Mesothelial cell of epicardium (in vitro differentiated cells): Measurements from ENCODE around the gene B3GALT5. TPM values are rescaled to one million over a fixed set of nuclear protein-coding genes. Genes with fewer than 3 reads are reported as not detected.

Source experiments
- DNase-seq, 2 experiments: peaks; one replicate each; pipeline ENCODE4 v3.0.0; 2021; ENCODE audit warnings: low spot score in 2 of 2; ENCODE audit not compliant: unreplicated experiment in 2 of 2
- H3K27ac Mint-ChIP-seq: 2 replicates; pipeline ENCODE4 v1.8.0; 2021; ENCODE audit warnings: mixed read lengths
- H3K27me3 Mint-ChIP-seq: 2 replicates; pipeline ENCODE4 v1.8.0; 2021; ENCODE audit warnings: low read depth, mixed read lengths
- H3K36me3 Mint-ChIP-seq: 2 replicates; pipeline ENCODE4 v1.8.0; 2021; ENCODE audit warnings: mixed read lengths
- H3K4me1 Mint-ChIP-seq: 2 replicates; pipeline ENCODE4 v1.8.0; 2021; ENCODE audit warnings: mixed read lengths
- H3K4me3 Mint-ChIP-seq: 2 replicates; pipeline ENCODE4 v1.8.0; 2021; ENCODE audit warnings: mild to moderate bottlenecking, moderate library complexity, mixed read lengths
- H3K9me3 Mint-ChIP-seq: 2 replicates; pipeline ENCODE4 v1.8.0; 2021; ENCODE audit warnings: mixed read lengths
- total RNA-seq: library from RNA; stranded (reverse); gene quantifications from 3 replicates; pipeline ENCODE4 v1.2.1, GENCODE V29; 2021
- TF ChIP-seq, protein P1 (sequence below): fragments of 200-600 bp; sonication (generic); IDR thresholded peaks from one replicate; pipeline ENCODE4 v1.5.0; 2021; ENCODE audit warnings: antibody characterized with exemption; ENCODE audit not compliant: unreplicated experiment

Gene B3GALT5
- total RNA-seq, 1 donor from 2014 or later, result 6.8 TPM

DNA sequence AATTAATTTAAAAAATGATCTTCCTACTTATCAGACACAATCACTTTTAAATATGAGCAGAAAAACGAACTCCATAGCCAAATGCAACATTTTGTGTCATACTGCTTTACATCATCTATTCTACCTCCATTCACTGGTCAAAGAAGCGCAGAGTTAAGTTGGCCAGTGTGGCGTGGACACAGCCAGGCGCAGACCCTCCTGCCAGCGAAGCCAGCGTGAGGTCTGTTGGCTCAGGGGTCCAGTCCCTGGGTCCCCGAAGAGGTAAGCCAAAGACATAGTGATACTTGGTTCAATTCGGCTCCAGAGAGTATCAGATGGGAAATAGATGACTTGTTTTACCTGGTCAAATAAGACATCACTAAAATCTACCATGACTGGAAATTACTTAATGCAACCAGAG is 59.2 kb downstream of the B3GALT5 start:
- Mint-ChIP-seq H3K9me3 (peaks cover 3% of the 10 kb centered on the region), H3K4me1 (peaks cover 54% of the 10 kb centered on the region), H3K4me3 (no peak overlapping the region), H3K27ac (no peak overlapping the region), H3K36me3 (no peaks in the 10 kb centered on the region), H3K27me3 (no peaks in the 10 kb centered on the region)
- no peak for DNase-seq
- TF ChIP-seq, protein P1, sequence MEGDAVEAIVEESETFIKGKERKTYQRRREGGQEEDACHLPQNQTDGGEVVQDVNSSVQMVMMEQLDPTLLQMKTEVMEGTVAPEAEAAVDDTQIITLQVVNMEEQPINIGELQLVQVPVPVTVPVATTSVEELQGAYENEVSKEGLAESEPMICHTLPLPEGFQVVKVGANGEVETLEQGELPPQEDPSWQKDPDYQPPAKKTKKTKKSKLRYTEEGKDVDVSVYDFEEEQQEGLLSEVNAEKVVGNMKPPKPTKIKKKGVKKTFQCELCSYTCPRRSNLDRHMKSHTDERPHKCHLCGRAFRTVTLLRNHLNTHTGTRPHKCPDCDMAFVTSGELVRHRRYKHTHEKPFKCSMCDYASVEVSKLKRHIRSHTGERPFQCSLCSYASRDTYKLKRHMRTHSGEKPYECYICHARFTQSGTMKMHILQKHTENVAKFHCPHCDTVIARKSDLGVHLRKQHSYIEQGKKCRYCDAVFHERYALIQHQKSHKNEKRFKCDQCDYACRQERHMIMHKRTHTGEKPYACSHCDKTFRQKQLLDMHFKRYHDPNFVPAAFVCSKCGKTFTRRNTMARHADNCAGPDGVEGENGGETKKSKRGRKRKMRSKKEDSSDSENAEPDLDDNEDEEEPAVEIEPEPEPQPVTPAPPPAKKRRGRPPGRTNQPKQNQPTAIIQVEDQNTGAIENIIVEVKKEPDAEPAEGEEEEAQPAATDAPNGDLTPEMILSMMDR, result no peak

DNA sequence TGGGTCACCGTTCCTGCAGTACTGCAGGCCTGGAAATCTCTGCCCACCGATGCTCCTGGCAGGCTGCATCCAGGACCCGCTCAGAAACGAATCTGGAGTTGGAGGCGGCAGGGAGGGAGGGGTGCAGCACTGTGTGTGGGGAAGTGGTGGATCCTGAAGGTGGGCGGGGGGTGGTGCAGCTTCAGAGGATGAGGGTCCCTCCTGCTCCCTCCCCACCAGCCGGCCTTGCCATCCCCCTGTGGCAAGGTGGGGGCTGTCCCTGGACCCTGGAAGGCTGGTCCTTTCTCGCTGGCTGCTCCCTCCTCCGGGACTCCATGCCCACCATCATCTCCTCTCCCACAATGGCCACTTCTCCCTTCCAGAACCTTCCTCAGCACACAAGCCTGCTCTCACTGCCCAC is 60.4 kb downstream of the B3GALT5 start:
- DNase-seq, result no peak
- Mint-ChIP-seq H3K27me3 (no peaks in the 10 kb centered on the region), H3K4me3 (no peak overlapping the region), H3K36me3 (no peaks in the 10 kb centered on the region), H3K9me3 (peaks cover 3% of the 10 kb centered on the region), H3K4me1 (peaks cover 53% of the 10 kb centered on the region), H3K27ac (no peak overlapping the region)
- TF ChIP-seq, protein P1, result no peak

DNA sequence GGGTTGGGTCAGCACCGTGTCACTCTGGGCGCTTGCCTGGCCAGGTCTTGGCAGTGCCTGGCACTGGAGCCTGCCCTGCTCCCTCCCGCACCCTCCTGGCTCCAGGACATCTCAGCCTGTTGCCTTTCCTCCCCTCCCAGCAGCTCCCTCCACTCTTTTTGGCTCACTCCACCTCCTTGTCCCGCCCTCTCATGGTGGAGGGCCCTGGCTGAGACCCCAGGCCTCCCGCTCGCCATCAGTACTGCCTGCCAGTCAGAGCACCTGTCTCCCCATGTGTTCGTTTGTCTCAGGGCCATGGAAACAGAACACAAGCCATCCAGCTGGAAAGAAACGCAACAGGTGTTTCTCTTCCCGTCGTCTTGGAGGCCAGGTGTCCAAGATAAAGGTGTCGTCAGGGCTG is 61.0 kb downstream of the B3GALT5 start:
- no peak for DNase-seq
- Mint-ChIP-seq H3K4me3 (no peak overlapping the region), H3K9me3 (peaks cover 6% of the 10 kb centered on the region), H3K4me1 (peaks cover 53% of the 10 kb centered on the region), H3K27me3 (no peaks in the 10 kb centered on the region), H3K27ac (no peak overlapping the region), H3K36me3 (no peaks in the 10 kb centered on the region)
- TF ChIP-seq, protein P1, result no peak

DNA sequence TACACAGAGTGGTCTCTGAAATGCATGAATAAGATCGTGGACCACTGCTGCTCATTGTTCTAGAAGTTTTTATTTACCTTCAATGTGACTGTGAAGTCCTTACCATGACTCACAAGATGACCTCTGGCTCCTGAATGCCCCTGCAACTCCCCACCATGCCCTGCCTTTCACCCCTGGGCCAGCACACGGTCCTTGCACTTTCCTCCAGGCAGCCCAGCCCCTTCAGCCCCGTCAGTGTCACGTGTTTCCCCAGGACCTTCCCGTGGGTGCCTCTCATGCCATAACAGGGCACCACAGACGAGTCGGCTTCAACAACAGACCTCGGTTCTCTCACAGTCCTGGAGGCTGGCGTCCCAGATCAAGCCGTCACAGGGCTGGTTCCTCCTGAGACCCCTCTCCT is 62.1 kb downstream of the B3GALT5 start:
- H3K27ac Mint-ChIP-seq, result peak overlapping the region; percentile 92
- H3K4me3 Mint-ChIP-seq, result no peak overlapping the region
- no peaks in the 10 kb centered on the region for H3K36me3 Mint-ChIP-seq
- H3K27me3 Mint-ChIP-seq, result no peaks in the 10 kb centered on the region
- peaks cover 13% of the 10 kb centered on the region for H3K9me3 Mint-ChIP-seq
- DNase-seq, result no peak
- TF ChIP-seq, protein P1, result no peak
- peaks cover 52% of the 10 kb centered on the region for H3K4me1 Mint-ChIP-seq

DNA sequence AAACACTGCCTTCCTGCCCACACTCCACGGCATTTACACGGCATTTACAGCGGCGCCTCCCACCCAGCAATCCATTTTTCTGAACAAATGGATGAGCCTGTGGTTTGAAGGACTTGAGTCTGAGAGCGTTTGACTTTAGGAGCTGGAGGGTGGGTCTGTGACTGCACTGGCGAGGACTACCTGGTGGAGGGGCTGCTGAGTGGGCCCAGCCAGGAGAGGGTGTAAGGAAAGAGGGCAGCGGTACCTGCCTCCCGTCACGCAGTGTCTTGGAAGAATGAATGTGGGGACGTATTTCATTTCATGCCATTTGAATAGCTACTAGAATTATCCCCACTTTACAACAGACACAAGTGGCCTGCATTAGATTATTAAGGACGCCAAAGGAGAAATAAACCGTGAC is 62.9 kb downstream of the B3GALT5 start:
- Mint-ChIP-seq H3K4me3 (no peak overlapping the region), H3K4me1 (peaks cover 46% of the 10 kb centered on the region), H3K36me3 (no peaks in the 10 kb centered on the region), H3K9me3 (peaks cover 17% of the 10 kb centered on the region), H3K27me3 (no peaks in the 10 kb centered on the region), H3K27ac (peak overlapping the region; percentile 92)
- TF ChIP-seq, protein P1, result no peak
- no peak for DNase-seq
